ENCODE data around the gene ABCA12.

The ABCA12 gene

GRCh38 chr2:215066124-215066523 lies 72.3 kb downstream of the ABCA12 start:
- no peaks in the 10 kb centered on the region for H3K9me2 ChIP-seq (ENCODE audit: low read depth, low read length)
- no peak overlapping the region for H3K27ac ChIP-seq (ENCODE audit: low read depth, low read length, poor library complexity, severe bottlenecking)
- no peak overlapping the region for H2AFZ ChIP-seq (ENCODE audit: low read length)
- H3K79me2 ChIP-seq (ENCODE audit: insufficient read depth, low read length): no peaks in the 10 kb centered on the region
- no peaks in the 10 kb centered on the region for H3K27me3 ChIP-seq (ENCODE audit: insufficient read depth, low read length)
- no peak overlapping the region for H3K9ac ChIP-seq (ENCODE audit: low read length)
- H3K36me3 ChIP-seq (ENCODE audit: insufficient read depth, low read length): no peaks in the 10 kb centered on the region
- no peaks in the 10 kb centered on the region for H3F3A ChIP-seq (ENCODE audit: insufficient read depth, low read length)
- no peak overlapping the region for H3K4me3 ChIP-seq (ENCODE audit: low read depth, low read length, poor library complexity, severe bottlenecking)
- no peak overlapping the region for H3K4me2 ChIP-seq (ENCODE audit: low read length)
- H3K4me1 ChIP-seq (ENCODE audit: insufficient read depth, low read length, severe bottlenecking): no peaks in the 10 kb centered on the region
- no peaks in the 10 kb centered on the region for H3K9me3 ChIP-seq (ENCODE audit: low read length)
- TF ChIP-seq EZH2 (IDR thresholded peaks at IDR 0.05; ENCODE audit: borderline replicate concordance, low read length) (no peak), CTCF (IDR thresholded peaks at IDR 0.05; ENCODE audit: low read length) (no peak)
- H4K20me1 ChIP-seq (ENCODE audit: insufficient read depth, low read length): no peaks in the 10 kb centered on the region

GRCh38 chr2:215063526-215063925 lies 74.9 kb downstream of the ABCA12 start:
- no peaks in the 10 kb centered on the region for H4K20me1 ChIP-seq (ENCODE audit: insufficient read depth, low read length)
- H3K36me3 ChIP-seq (ENCODE audit: insufficient read depth, low read length): no peaks in the 10 kb centered on the region
- no peak overlapping the region for H3K9ac ChIP-seq (ENCODE audit: low read length)
- no peaks in the 10 kb centered on the region for H3F3A ChIP-seq (ENCODE audit: insufficient read depth, low read length)
- H3K4me1 ChIP-seq (ENCODE audit: insufficient read depth, low read length, severe bottlenecking): no peaks in the 10 kb centered on the region
- no peak overlapping the region for H3K4me2 ChIP-seq (ENCODE audit: low read length)
- TF ChIP-seq EZH2 (IDR thresholded peaks at IDR 0.05; ENCODE audit: borderline replicate concordance, low read length) (no peak), CTCF (IDR thresholded peaks at IDR 0.05; ENCODE audit: low read length) (no peak)
- no peaks in the 10 kb centered on the region for H3K27me3 ChIP-seq (ENCODE audit: insufficient read depth, low read length)
- H3K79me2 ChIP-seq (ENCODE audit: insufficient read depth, low read length): no peaks in the 10 kb centered on the region
- H3K27ac ChIP-seq (ENCODE audit: low read depth, low read length, poor library complexity, severe bottlenecking): no peak overlapping the region
- no peaks in the 10 kb centered on the region for H3K9me2 ChIP-seq (ENCODE audit: low read depth, low read length)
- H2AFZ ChIP-seq (ENCODE audit: low read length): no peak overlapping the region
- no peak overlapping the region for H3K4me3 ChIP-seq (ENCODE audit: low read depth, low read length, poor library complexity, severe bottlenecking)
- no peaks in the 10 kb centered on the region for H3K9me3 ChIP-seq (ENCODE audit: low read length)

GRCh38 chr2:215060861-215061536 lies 77.4 kb downstream of the ABCA12 start:
- H2AFZ ChIP-seq (ENCODE audit: low read length): no peak overlapping the region
- H3K9me2 ChIP-seq (ENCODE audit: low read depth, low read length): no peaks in the 10 kb centered on the region
- no peaks in the 10 kb centered on the region for H4K20me1 ChIP-seq (ENCODE audit: insufficient read depth, low read length)
- H3K27me3 ChIP-seq (ENCODE audit: insufficient read depth, low read length): no peaks in the 10 kb centered on the region
- no peaks in the 10 kb centered on the region for H3K9me3 ChIP-seq (ENCODE audit: low read length)
- H3K4me1 ChIP-seq (ENCODE audit: insufficient read depth, low read length, severe bottlenecking): no peaks in the 10 kb centered on the region
- H3K4me3 ChIP-seq (ENCODE audit: low read depth, low read length, poor library complexity, severe bottlenecking): no peak overlapping the region
- no peak overlapping the region for H3K9ac ChIP-seq (ENCODE audit: low read length)
- no peaks in the 10 kb centered on the region for H3K79me2 ChIP-seq (ENCODE audit: insufficient read depth, low read length)
- no peaks in the 10 kb centered on the region for H3K36me3 ChIP-seq (ENCODE audit: insufficient read depth, low read length)
- no peaks in the 10 kb centered on the region for H3F3A ChIP-seq (ENCODE audit: insufficient read depth, low read length)
- H3K27ac ChIP-seq (ENCODE audit: low read depth, low read length, poor library complexity, severe bottlenecking): no peak overlapping the region
- no peak overlapping the region for H3K4me2 ChIP-seq (ENCODE audit: low read length)
- TF ChIP-seq CTCF (IDR thresholded peaks at IDR 0.05; ENCODE audit: low read length): no peak
